Fibroblast of villous mesenchyme (primary cell): ENCODE data around the gene SPARCL1. TPM values are rescaled to one million over a fixed set of nuclear protein-coding genes. Genes with fewer than 3 reads are reported as not detected.

Experiments used
- DNase-seq: peaks from one replicate; pipeline ENCODE4 v3.0.0-alpha.2; 2010; ENCODE audit warnings: low read depth
- H3K4me3 ChIP-seq: 2 replicates; pipeline ENCODE4 v1.5.1; 2011; ENCODE audit warnings: low read depth, mild to moderate bottlenecking, low read length
- total RNA-seq: library from RNA; depleted of rRNA; stranded (reverse); fragments of >200 nt; gene quantifications from 2 replicates; pipeline ENCODE4 v1.2.3, GENCODE V29; 2012
- TF ChIP-seq, protein P1 (sequence below): IDR thresholded peaks from 2 replicates; pipeline ENCODE4 v1.5.1; 2012; ENCODE audit warnings: low read depth, mild to moderate bottlenecking, low read length; ENCODE audit not compliant: insufficient read depth

The SPARCL1 gene
- total RNA-seq, 1 donor = not detected

GRCh38 chr4:87566276-87566675 is 37.1 kb upstream of the SPARCL1 start:
- TF ChIP-seq, protein P1, sequence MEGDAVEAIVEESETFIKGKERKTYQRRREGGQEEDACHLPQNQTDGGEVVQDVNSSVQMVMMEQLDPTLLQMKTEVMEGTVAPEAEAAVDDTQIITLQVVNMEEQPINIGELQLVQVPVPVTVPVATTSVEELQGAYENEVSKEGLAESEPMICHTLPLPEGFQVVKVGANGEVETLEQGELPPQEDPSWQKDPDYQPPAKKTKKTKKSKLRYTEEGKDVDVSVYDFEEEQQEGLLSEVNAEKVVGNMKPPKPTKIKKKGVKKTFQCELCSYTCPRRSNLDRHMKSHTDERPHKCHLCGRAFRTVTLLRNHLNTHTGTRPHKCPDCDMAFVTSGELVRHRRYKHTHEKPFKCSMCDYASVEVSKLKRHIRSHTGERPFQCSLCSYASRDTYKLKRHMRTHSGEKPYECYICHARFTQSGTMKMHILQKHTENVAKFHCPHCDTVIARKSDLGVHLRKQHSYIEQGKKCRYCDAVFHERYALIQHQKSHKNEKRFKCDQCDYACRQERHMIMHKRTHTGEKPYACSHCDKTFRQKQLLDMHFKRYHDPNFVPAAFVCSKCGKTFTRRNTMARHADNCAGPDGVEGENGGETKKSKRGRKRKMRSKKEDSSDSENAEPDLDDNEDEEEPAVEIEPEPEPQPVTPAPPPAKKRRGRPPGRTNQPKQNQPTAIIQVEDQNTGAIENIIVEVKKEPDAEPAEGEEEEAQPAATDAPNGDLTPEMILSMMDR = no peak
- no peak overlapping the region for H3K4me3 ChIP-seq
- no peak for DNase-seq

DNA sequence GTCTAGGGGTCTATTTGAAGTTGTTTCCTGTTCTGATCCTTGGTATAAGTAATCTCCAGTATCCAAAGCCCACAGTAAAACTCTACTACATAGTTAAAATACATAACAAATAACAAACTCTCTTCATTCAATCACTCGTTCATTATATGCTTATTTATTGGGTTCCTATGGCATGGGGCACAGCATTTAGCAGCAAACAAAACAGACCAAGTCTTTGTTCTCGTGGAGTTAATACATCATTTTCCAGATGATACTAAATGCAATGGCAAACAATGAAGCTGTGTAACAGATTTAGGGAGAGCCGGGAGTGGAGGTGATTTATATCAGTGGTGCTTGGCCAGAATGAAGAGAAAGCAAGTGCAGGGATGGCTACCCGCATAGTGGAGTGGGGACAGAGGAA is 36.6 kb upstream of the SPARCL1 start:
- DNase-seq = no peak
- H3K4me3 ChIP-seq = no peak overlapping the region
- TF ChIP-seq, protein P1 = no peak

DNA sequence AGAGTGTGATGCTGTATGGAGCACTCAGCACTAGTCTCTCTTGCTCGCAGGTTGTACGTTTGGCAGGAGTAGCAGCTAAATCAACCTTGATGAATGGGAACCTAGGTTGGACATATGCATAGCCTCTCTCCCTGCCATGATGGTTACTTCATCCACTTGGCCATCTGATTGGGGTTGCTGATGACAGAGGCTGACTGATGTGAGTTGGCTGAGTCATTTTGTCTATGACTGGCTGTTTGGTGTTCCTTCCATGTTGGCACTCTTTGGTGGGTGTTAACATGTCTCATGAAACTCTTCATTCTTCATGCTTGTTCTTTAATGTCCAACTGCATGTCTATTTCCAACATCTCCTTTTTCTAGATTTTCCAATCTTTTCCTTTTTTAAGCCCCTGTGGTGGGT is 31.6 kb upstream of the SPARCL1 start:
- TF ChIP-seq, protein P1 = no peak
- H3K4me3 ChIP-seq = no peak overlapping the region
- DNase-seq = no peak

GRCh38 chr4:87559090-87559837 is 30.1 kb upstream of the SPARCL1 start:
- TF ChIP-seq, protein P1 = no peak
- no peak for DNase-seq

DNA sequence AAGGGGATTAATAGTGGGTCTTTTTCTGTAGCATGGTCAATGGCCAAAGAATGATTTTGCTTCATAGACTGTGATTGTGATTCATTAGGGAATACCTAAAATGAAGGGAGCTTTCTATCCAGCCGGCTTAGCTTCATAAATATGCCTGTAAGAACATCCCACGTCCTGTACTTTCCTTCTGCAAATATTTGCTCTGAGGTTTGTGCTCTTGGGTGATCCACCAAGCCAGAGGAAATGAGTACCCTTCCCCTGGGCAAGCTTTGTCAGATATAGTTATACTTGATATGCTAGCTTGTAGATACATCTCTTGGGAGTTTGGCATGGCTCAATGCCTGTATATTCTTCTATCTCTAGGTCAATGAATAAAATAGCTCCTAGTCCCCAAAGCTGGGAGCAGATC is 28.2 kb upstream of the SPARCL1 start:
- TF ChIP-seq, protein P1 = no peak
- H3K4me3 ChIP-seq = no peak overlapping the region

More at GRCh38 chr4:87559090-87559837, 30.1 kb upstream of the SPARCL1 start:
- H3K4me3 ChIP-seq = no peak overlapping the region

GRCh38 chr4:87555773-87556619 is 26.8 kb upstream of the SPARCL1 start:
- H3K4me3 ChIP-seq = no peak overlapping the region
- TF ChIP-seq, protein P1 = no peak
- peak; percentile 22 for DNase-seq

More for the DNA sequence above, 28.2 kb upstream of the SPARCL1 start:
- no peak for DNase-seq
